ENCODE results near the gene KLHDC8A. TPM values are rescaled to one million over a fixed set of nuclear protein-coding genes. Genes with fewer than 3 reads are reported as not detected.

Gene KLHDC8A
- total RNA-seq, 1 experiment from 2014 or later, result not detected

- Mint-ChIP-seq H3K27ac (ENCODE audit: low read depth, unreplicated experiment) (no peak overlapping the region), H3K36me3 (ENCODE audit: insufficient read depth, unreplicated experiment) (no peaks in the 10 kb centered on the region), H3K4me3 (ENCODE audit: unreplicated experiment) (no peak overlapping the region), H3K9me3 (ENCODE audit: unreplicated experiment) (no peaks in the 10 kb centered on the region), H3K27me3 (ENCODE audit: insufficient read depth, unreplicated experiment) (peaks cover 58% of the 10 kb centered on the region), H3K4me1 (ENCODE audit: insufficient read depth, unreplicated experiment) (peaks cover under 1% of the 10 kb centered on the region)
- intact Hi-C loops (cut with micrococcal nuclease), result no loop called here
- no peak for DNase-seq (ENCODE audit: unreplicated experiment)
- BruUV-seq (replicated peaks), result no TSS peak
- CTCF ChIA-PET, result interaction anchor here (0.9 to 17.4 kb wide), 3 partner anchors 35 to 340 kb away, joined by 3 to 393 read pairs (median 4); no protein-coding TSS in a partner anchor
- TF ChIP-seq CTCF (IDR thresholded peaks at IDR 0.05; ENCODE audit: unreplicated experiment), result no peak
- POLR2A ChIA-PET, result interaction anchor here (0.7 to 2.4 kb wide), 2 partner anchors 14 to 361 kb away, joined by 3 to 6 read pairs; no protein-coding TSS in a partner anchor
Observed at GRCh38 chr1:205360891-205361290, 4.2 kb upstream of the KLHDC8A start.

- no TSS peak for BruUV-seq (replicated peaks)
- Mint-ChIP-seq H3K27me3 (ENCODE audit: insufficient read depth, unreplicated experiment) (peaks cover 58% of the 10 kb centered on the region), H3K4me1 (ENCODE audit: insufficient read depth, unreplicated experiment) (peaks cover 5% of the 10 kb centered on the region), H3K9me3 (ENCODE audit: unreplicated experiment) (no peaks in the 10 kb centered on the region), H3K36me3 (ENCODE audit: insufficient read depth, unreplicated experiment) (no peaks in the 10 kb centered on the region), H3K4me3 (ENCODE audit: unreplicated experiment) (no peak overlapping the region), H3K27ac (ENCODE audit: low read depth, unreplicated experiment) (no peak overlapping the region)
- no peak for TF ChIP-seq CTCF (IDR thresholded peaks at IDR 0.05; ENCODE audit: unreplicated experiment)
- intact Hi-C loops (cut with micrococcal nuclease), result no loop called here
- POLR2A ChIA-PET, result interaction anchor here (2.4 kb wide), 1 partner anchor 15 kb away, joined by 6 read pairs; no protein-coding TSS in a partner anchor
- CTCF ChIA-PET, result interaction anchor here (0.7 to 17.4 kb wide), 8 partner anchors 9 to 142 kb away, joined by 3 to 393 read pairs (median 4); no protein-coding TSS in a partner anchor
- no peak for DNase-seq (ENCODE audit: unreplicated experiment)
Observed at GRCh38 chr1:205359771-205360565, 3.2 kb upstream of the KLHDC8A start.

- CTCF ChIA-PET, result interaction anchor here (14.5 to 17.4 kb wide), 2 partner anchors 21 to 125 kb away, joined by 270 to 393 read pairs; no protein-coding TSS in a partner anchor
- DNase-seq (ENCODE audit: unreplicated experiment), result no peak
- POLR2A ChIA-PET, result interaction anchor here (2.4 kb wide), 1 partner anchor 16 kb away, joined by 6 read pairs; no protein-coding TSS in a partner anchor
- H3K36me3 Mint-ChIP-seq (ENCODE audit: insufficient read depth, unreplicated experiment), result no peaks in the 10 kb centered on the region
- H3K27ac Mint-ChIP-seq (ENCODE audit: low read depth, unreplicated experiment), result no peak overlapping the region
- intact Hi-C loops (cut with micrococcal nuclease), result no loop called here
- H3K4me1 Mint-ChIP-seq (ENCODE audit: insufficient read depth, unreplicated experiment), result peaks cover 7% of the 10 kb centered on the region
- no peak overlapping the region for H3K4me3 Mint-ChIP-seq (ENCODE audit: unreplicated experiment)
- no peak for TF ChIP-seq CTCF (IDR thresholded peaks at IDR 0.05; ENCODE audit: unreplicated experiment)
- peaks cover 58% of the 10 kb centered on the region for H3K27me3 Mint-ChIP-seq (ENCODE audit: insufficient read depth, unreplicated experiment)
- BruUV-seq (replicated peaks), result no TSS peak
- no peaks in the 10 kb centered on the region for H3K9me3 Mint-ChIP-seq (ENCODE audit: unreplicated experiment)
Observed at GRCh38 chr1:205358579-205358978, 1.9 kb upstream of the KLHDC8A start.

- no peak overlapping the region for H3K4me3 Mint-ChIP-seq (ENCODE audit: unreplicated experiment)
- no peak overlapping the region for H3K27ac Mint-ChIP-seq (ENCODE audit: low read depth, unreplicated experiment)
- ChIA-PET POLR2A (interaction anchor here (0.6 kb wide), 1 partner anchor 129 kb away, joined by 3 read pairs; no protein-coding TSS in a partner anchor), CTCF (interaction anchor here (0.7 to 17.4 kb wide), 6 partner anchors 12 to 170 kb away, joined by 3 to 393 read pairs (median 186); no protein-coding TSS in a partner anchor)
- no peak for TF ChIP-seq CTCF (IDR thresholded peaks at IDR 0.05; ENCODE audit: unreplicated experiment)
- no peak for DNase-seq (ENCODE audit: unreplicated experiment)
- intact Hi-C loops (cut with micrococcal nuclease), result no loop called here
- no peaks in the 10 kb centered on the region for H3K9me3 Mint-ChIP-seq (ENCODE audit: unreplicated experiment)
- H3K36me3 Mint-ChIP-seq (ENCODE audit: insufficient read depth, unreplicated experiment), result no peaks in the 10 kb centered on the region
- H3K4me1 Mint-ChIP-seq (ENCODE audit: insufficient read depth, unreplicated experiment), result peaks cover 7% of the 10 kb centered on the region
- H3K27me3 Mint-ChIP-seq (ENCODE audit: insufficient read depth, unreplicated experiment), result peaks cover 55% of the 10 kb centered on the region
- no TSS peak for BruUV-seq (replicated peaks)
Observed at GRCh38 chr1:205357567-205357966, 845 bp upstream of the KLHDC8A start.
